Measurements from ENCODE around the gene GPR45. TPM values are rescaled to one million over a fixed set of nuclear protein-coding genes. Genes with fewer than 3 reads are reported as not detected.

The GPR45 gene
- total and polyA plus RNA-seq, 9 of the 15 experiments (the other 6 are each of a cell fraction or from before 2014, with no cell fraction given) = not detected

DNA sequence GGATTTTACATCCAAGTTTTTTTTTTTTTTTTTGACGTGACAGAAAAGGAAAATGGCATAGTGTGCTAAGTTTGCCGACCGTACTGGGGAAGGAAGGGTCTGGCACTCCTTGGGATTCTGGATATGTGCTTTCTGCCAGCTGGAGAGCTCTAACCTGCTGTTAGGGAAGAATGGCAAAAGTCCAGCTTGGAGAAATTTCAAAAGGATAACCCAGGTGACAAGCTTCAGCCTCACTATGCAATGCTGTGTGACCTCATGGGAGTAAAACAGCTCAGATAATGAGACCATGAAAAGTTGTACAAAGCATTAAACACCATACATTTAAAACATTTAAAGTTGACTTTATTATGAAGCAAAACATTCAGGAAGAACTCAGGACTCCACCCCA is 10.3 kb upstream of the GPR45 start:
- in situ Hi-C loops (cut with MboI) (no loop called here), intact Hi-C loops (cut with micrococcal nuclease) (no loop called here)
- Histone ChIP-seq H3K36me3 (ENCODE audit: control insufficient read depth, insufficient read depth, low read length) (no peaks in the 10 kb centered on the region), H3K27me3 (ENCODE audit: control insufficient read depth in 2 of 2, insufficient read depth in 2 of 2, low read length in 2 of 2) (peaks cover 18 to 36% of the 10 kb centered on the region in 2 experiments), H2AFZ (ENCODE audit: low read depth, low read length) (no peak overlapping the region), H3K79me2 (ENCODE audit: control insufficient read depth, insufficient read depth, low read length) (no peaks in the 10 kb centered on the region), H3K4me2 (ENCODE audit: insufficient read depth, low read length) (no peak overlapping the region), H3K4me3 (no peak overlapping the region), H3K9ac (ENCODE audit: insufficient read depth in 1 of 2, low read depth in 2 of 2, low read length in 2 of 2) (no peak overlapping the region), H3K9me1 (ENCODE audit: control insufficient read depth, insufficient read depth, low read length) (no peaks in the 10 kb centered on the region), H3K4me1 (replicated peaks in 1 of 2; ENCODE audit: control insufficient read depth in 2 of 2, insufficient read depth in 2 of 2, low read length in 2 of 2) (no peaks in the 10 kb centered on the region; a peak in 1 of 5 replicates), H3K9me3 (replicated peaks; ENCODE audit: control insufficient read depth, insufficient read depth, low read depth, low read length) (no peaks in the 10 kb centered on the region), H3K27ac (ENCODE audit: extremely low read depth, low read depth, low read length) (no peak overlapping the region), H4K20me1 (replicated peaks; ENCODE audit: control insufficient read depth, insufficient read depth, low read length) (peaks cover 5% of the 10 kb centered on the region; the same call in 1 of the 2 replicates)
- no peak for ATAC-seq
- ChIA-PET POLR2A (interaction anchor here (0.6 kb wide), 1 partner anchor 51 kb away, joined by 4 read pairs; no protein-coding TSS in a partner anchor), CTCF (ENCODE audit: low intra/inter-chr PET ratio) (no interaction called here)
- TF ChIP-seq MEIS2 (IDR thresholded peaks at IDR 0.05; ENCODE audit: partially characterized antibody) (no peak), ZNF589 (CRISPR knock-in tag; IDR thresholded peaks at IDR 0.05; ENCODE audit: low read depth) (no peak), ZMIZ1 (IDR thresholded peaks at IDR 0.05; ENCODE audit: low read depth in 2 of 2, low read length in 2 of 2) (no peak), ZNF77 (CRISPR knock-in tag; IDR thresholded peaks at IDR 0.05) (no peak), DACH1 (IDR thresholded peaks at IDR 0.05; ENCODE audit: partially characterized antibody) (no peak), POLR2G (IDR thresholded peaks at IDR 0.05; ENCODE audit: low read depth, low read length) (no peak), ZNF57 (CRISPR knock-in tag; IDR thresholded peaks at IDR 0.05) (no peak), ZNF395 (CRISPR knock-in tag; IDR thresholded peaks at IDR 0.05) (no peak), IRF1 (CRISPR knock-in tag; IDR thresholded peaks at IDR 0.05; ENCODE audit: borderline replicate concordance) (no peak), ZBTB9 (CRISPR knock-in tag; IDR thresholded peaks at IDR 0.05) (no peak), ZBTB17 (CRISPR knock-in tag; IDR thresholded peaks at IDR 0.05) (no peak), MAFF (IDR thresholded peaks at IDR 0.05; ENCODE audit: low read length) (no peak), TBP (optimal IDR thresholded peaks at IDR 0.05; ENCODE audit: low read depth, low read length) (no peak), ETV5 (CRISPR knock-in tag; IDR thresholded peaks at IDR 0.05; ENCODE audit: low read depth) (no peak), PCBP1 (IDR thresholded peaks at IDR 0.05; ENCODE audit: low read depth, low read length, poor library complexity, severe bottlenecking) (no peak), FIP1L1 (IDR thresholded peaks at IDR 0.05; ENCODE audit: low read depth, low read length, poor library complexity, severe bottlenecking) (no peak)
- no peak for DNase-seq (ENCODE audit: extremely low read depth in 1 of 4, low spot score in 3 of 4)
- WGBS (ENCODE audit: insufficient coverage, low coverage, missing lambda C conversion rate) = 5% methylated on average over 3 of the region's 3 CpGs
- BruUV-seq (replicated peaks) = no TSS peak
- FAIRE-seq = no peak

All from K562 (cell line).